PC-3 (cell line): Measurements from ENCODE around the gene VPS37B. TPM values are rescaled to one million over a fixed set of nuclear protein-coding genes. Genes with fewer than 3 reads are reported as not detected.
A peak's percentile ranks its signal among the peaks of the same experiment; 100 is the strongest.

Experiments
- ATAC-seq: fragments of 200-7000 bp; cut with Tn5 transposase; 2 replicates; pipeline ENCODE4 v1.9.1; 2020; ENCODE audit warnings: mild to moderate bottlenecking, moderate library complexity
- BruUV-seq: library from RNA; stranded (reverse); fragments of 400-500 nt; replicated peaks from 2 replicates; lab custom pipeline; 2021; lab: Mats Ljungman, UMichigan
- CTCF ChIA-PET: fragments of 300-600 bp; sonication (Branson Sonifier 250); formaldehyde crosslinking; loops from one replicate; lab custom pipeline; 2022; ENCODE audit warnings: antibody characterized with exemption; lab: Charles Lee
- POLR2A ChIA-PET: fragments of 300-600 bp; sonication (Branson Sonifier 250); formaldehyde crosslinking; loops from one replicate; lab custom pipeline; 2022; ENCODE audit warnings: antibody characterized with exemption; ENCODE audit not compliant: unreplicated experiment; lab: Charles Lee
- DNase-seq: peaks from one replicate; pipeline ENCODE4 v3.0.0-alpha.2; 2015
- H2AFZ ChIP-seq: fragments of 300-600 bp; sonication (generic); 2 replicates; pipeline ENCODE4 v1.6.0; 2016; ENCODE audit warnings: antibody characterized with exemption, low read length
- H3F3A ChIP-seq: fragments of 300-600 bp; sonication (generic); one replicate; pipeline ENCODE4 v1.6.0; 2017; ENCODE audit warnings: antibody characterized with exemption, low read length, control low read depth, mild to moderate bottlenecking; ENCODE audit not compliant: unreplicated experiment
- H3K27ac ChIP-seq: fragments of 300-600 bp; sonication (generic); 2 replicates; pipeline ENCODE4 v1.5.1; 2016; ENCODE audit warnings: mild to moderate bottlenecking, low read length
- H3K27me3 ChIP-seq: fragments of 300-600 bp; sonication (generic); 2 replicates; pipeline ENCODE4 v1.6.1; 2016; ENCODE audit warnings: low read length, mixed read lengths
- H3K36me3 ChIP-seq: fragments of 300-600 bp; sonication (generic); 2 replicates; pipeline ENCODE4 v1.6.1; 2016; ENCODE audit warnings: low read depth, mixed run types, low read length, mixed read lengths
- H3K4me1 ChIP-seq: fragments of 300-600 bp; sonication (generic); 2 replicates; pipeline ENCODE4 v1.5.1; 2016; ENCODE audit warnings: low read length; ENCODE audit not compliant: insufficient read depth
- H3K4me2 ChIP-seq: fragments of 300-600 bp; sonication (generic); 2 replicates; pipeline ENCODE4 v1.6.0; 2016; ENCODE audit warnings: low read length
- H3K4me3 ChIP-seq: fragments of 300-600 bp; sonication (generic); 2 replicates; pipeline ENCODE4 v1.5.1; 2016; ENCODE audit warnings: mild to moderate bottlenecking, low read length, mixed read lengths
- H3K79me2 ChIP-seq: fragments of 300-600 bp; sonication (generic); 2 replicates; pipeline ENCODE4 v1.6.1; 2017; ENCODE audit warnings: low read length, mixed read lengths
- H3K9ac ChIP-seq: fragments of 300-600 bp; sonication (generic); 2 replicates; pipeline ENCODE4 v1.6.0; 2016; ENCODE audit warnings: mild to moderate bottlenecking, low read length
- H3K9me2 ChIP-seq: fragments of 300-600 bp; sonication (generic); replicated peaks from 2 replicates; pipeline ENCODE4 v1.6.1; 2016; ENCODE audit warnings: mixed run types, low read length, mixed read lengths
- H3K9me3 ChIP-seq: fragments of 300-600 bp; sonication (generic); 2 replicates; pipeline ENCODE4 v1.6.1; 2016; ENCODE audit warnings: low read length, mixed read lengths
- H4K20me1 ChIP-seq: fragments of 300-600 bp; sonication (generic); 2 replicates; pipeline ENCODE4 v1.6.1; 2016; ENCODE audit warnings: low read length, mixed read lengths
- EZH2 ChIP-seq: fragments of 300-600 bp; sonication (generic); IDR thresholded peaks from one replicate; pipeline ENCODE4 v1.6.1; 2017; ENCODE audit warnings: antibody characterized with exemption, mild to moderate bottlenecking, low read length; ENCODE audit not compliant: unreplicated experiment
- EZH2phosphoT487 ChIP-seq: fragments of 300-600 bp; sonication (generic); IDR thresholded peaks from 2 replicates; pipeline ENCODE4 v1.6.1; 2018; ENCODE audit warnings: mild to moderate bottlenecking, antibody characterized with exemption, low read length, borderline replicate concordance
- intact Hi-C: fragments of 100-400 bp; cut with micrococcal nuclease; formaldehyde crosslinking; loops from 2 replicates; pipeline ENCODE4 v1.9.0; 2023
- total RNA-seq: library from RNA; depleted of rRNA; stranded (reverse); fragments of >200 nt; gene quantifications from 2 replicates; pipeline ENCODE4 v1.2.3, GENCODE V29; 2014
- TF ChIP-seq, protein P1 (sequence below): fragments of 300-600 bp; sonication (generic); conservative IDR thresholded peaks from 2 replicates; pipeline ENCODE4 v1.5.1; 2017; ENCODE audit warnings: antibody characterized with exemption, low read depth, mild to moderate bottlenecking, low read length

Gene VPS37B
- total RNA-seq, 1 experiment from 2014 or later, result 74.3 TPM

DNA sequence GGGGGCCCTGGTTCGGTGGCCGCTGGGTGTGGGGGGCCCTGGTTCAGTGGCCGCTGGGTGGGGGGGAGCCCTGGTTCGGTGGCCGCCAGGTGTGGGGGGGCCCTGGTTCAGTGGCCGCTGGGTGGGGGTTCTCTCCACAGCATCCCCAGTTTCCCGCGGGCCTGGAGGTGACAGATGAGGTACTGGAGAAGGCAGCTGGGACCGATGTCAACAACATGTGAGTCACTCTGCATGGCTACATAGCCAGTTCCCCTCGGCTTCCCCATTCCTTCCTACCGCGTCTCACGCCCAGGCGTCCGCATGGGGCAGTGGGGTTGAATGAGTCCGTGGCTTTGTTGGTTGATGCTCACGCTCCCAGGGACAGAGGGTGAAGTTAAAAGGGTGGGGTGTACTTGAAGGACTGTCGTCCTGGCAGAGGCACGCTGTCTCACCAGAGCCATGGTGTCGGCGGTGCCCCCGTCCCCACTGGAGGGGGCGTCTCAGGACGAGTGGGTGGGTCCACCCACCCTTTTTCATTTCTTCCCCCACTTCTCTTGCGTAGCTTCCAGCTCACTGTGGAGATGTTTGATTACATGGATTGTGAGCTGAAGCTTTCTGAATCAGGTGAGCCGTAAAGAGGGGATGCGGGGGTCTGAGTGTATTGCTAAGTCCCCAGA is 45.1 kb downstream of the VPS37B start:
- H3K4me3 ChIP-seq, result no peak overlapping the region
- BruUV-seq, result no TSS peak
- ChIA-PET CTCF (no interaction called here), POLR2A (interaction anchor here (0.6 kb wide), 1 partner anchor 20 kb away, joined by 3 read pairs; no protein-coding TSS in a partner anchor)
- no peak overlapping the region for H2AFZ ChIP-seq
- TF ChIP-seq, protein P1, sequence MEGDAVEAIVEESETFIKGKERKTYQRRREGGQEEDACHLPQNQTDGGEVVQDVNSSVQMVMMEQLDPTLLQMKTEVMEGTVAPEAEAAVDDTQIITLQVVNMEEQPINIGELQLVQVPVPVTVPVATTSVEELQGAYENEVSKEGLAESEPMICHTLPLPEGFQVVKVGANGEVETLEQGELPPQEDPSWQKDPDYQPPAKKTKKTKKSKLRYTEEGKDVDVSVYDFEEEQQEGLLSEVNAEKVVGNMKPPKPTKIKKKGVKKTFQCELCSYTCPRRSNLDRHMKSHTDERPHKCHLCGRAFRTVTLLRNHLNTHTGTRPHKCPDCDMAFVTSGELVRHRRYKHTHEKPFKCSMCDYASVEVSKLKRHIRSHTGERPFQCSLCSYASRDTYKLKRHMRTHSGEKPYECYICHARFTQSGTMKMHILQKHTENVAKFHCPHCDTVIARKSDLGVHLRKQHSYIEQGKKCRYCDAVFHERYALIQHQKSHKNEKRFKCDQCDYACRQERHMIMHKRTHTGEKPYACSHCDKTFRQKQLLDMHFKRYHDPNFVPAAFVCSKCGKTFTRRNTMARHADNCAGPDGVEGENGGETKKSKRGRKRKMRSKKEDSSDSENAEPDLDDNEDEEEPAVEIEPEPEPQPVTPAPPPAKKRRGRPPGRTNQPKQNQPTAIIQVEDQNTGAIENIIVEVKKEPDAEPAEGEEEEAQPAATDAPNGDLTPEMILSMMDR, result no peak
- TF ChIP-seq EZH2phosphoT487 (no peak), EZH2 (no peak)
- no peaks in the 10 kb centered on the region for H3K27me3 ChIP-seq
- H3K9me2 ChIP-seq, result no peaks in the 10 kb centered on the region
- no peak for ATAC-seq
- intact Hi-C loops, result no loop called here
- no peak overlapping the region for H3K4me2 ChIP-seq
- no peaks in the 10 kb centered on the region for H3K36me3 ChIP-seq
- H3K4me1 ChIP-seq, result peaks cover 15% of the 10 kb centered on the region
- no peaks in the 10 kb centered on the region for H3K9me3 ChIP-seq
- no peak overlapping the region for H3K27ac ChIP-seq
- no peaks in the 10 kb centered on the region for H3F3A ChIP-seq
- no peak overlapping the region for H3K9ac ChIP-seq
- no peaks in the 10 kb centered on the region for H4K20me1 ChIP-seq
- H3K79me2 ChIP-seq, result no peaks in the 10 kb centered on the region
- DNase-seq, result peak; percentile 27

DNA sequence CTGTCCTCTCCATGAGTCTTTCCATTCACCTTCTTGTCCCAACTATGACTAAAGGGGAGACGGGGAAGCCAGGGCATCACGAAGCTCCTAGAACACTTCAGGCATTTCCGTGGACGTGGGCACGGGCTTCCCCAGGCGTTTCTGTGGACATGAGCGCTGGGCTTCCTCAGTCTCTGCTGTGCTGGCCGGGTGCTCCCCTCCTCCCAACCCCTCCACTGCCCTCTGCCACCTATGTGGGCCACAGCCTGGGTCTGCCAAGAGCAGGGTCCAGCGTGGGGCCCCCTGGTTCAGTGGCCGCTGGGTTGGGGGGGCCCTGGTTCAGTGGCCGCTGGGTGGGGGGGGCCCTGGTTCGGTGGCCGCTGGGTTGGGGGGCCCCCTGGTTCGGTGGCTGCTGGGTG is 45.9 kb downstream of the VPS37B start:
- Histone ChIP-seq H3K9me3 (no peaks in the 10 kb centered on the region), H2AFZ (no peak overlapping the region), H3K79me2 (no peaks in the 10 kb centered on the region), H3K27me3 (no peaks in the 10 kb centered on the region), H3K4me2 (no peak overlapping the region), H3K36me3 (no peaks in the 10 kb centered on the region), H4K20me1 (no peaks in the 10 kb centered on the region), H3K4me3 (no peak overlapping the region), H3K9ac (no peak overlapping the region), H3F3A (no peaks in the 10 kb centered on the region), H3K4me1 (peaks cover 15% of the 10 kb centered on the region), H3K9me2 (no peaks in the 10 kb centered on the region), H3K27ac (no peak overlapping the region)
- POLR2A ChIA-PET, result no interaction called here
- no peak for DNase-seq
- intact Hi-C loops, result no loop called here
- no TSS peak for BruUV-seq
- TF ChIP-seq EZH2 (no peak), EZH2phosphoT487 (no peak)
- TF ChIP-seq, protein P1, result no peak
- ATAC-seq, result no peak
- CTCF ChIA-PET, result no interaction called here

DNA sequence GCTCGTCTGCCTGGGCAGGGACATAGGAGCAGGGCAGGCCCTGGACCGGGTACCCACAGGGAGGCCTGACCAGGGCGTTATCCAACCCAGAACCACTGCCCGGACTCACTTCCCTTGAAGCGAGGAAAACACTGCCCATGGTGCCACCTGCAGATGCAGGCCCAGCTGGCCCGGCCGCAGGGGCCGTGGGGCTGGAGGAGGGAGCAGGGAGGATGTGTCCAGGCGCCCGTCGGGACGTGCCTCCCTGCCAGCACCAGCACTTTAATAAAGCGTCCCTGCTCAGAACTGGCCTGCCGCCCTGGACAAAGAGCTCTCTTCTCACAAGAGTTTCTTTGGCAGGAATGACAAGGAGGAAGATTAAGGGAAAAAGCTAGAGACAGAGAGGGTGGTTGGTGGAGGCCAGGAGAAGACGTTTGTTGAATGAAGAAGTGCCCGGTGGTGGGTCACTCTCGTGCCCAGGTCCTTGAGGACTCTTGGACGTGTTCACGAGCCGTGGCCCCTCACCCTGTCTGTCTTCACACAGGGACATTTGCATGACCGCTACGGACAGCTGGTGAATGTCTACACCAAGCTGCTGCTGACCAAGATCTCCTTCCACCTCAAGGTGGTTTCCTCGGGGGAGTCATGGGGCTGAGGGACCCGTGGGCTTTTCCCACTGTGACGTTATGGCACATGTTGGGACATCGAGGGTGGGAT is 46.4 kb downstream of the VPS37B start:
- Histone ChIP-seq H2AFZ (no peak overlapping the region), H3F3A (no peaks in the 10 kb centered on the region), H3K4me1 (peaks cover 15% of the 10 kb centered on the region), H3K4me2 (no peak overlapping the region), H3K9me3 (no peaks in the 10 kb centered on the region), H4K20me1 (no peaks in the 10 kb centered on the region), H3K27ac (no peak overlapping the region), H3K9ac (no peak overlapping the region), H3K36me3 (no peaks in the 10 kb centered on the region), H3K4me3 (no peak overlapping the region), H3K9me2 (no peaks in the 10 kb centered on the region), H3K79me2 (no peaks in the 10 kb centered on the region), H3K27me3 (no peaks in the 10 kb centered on the region)
- no peak for TF ChIP-seq EZH2
- TF ChIP-seq EZH2phosphoT487, result no peak
- TF ChIP-seq, protein P1, result no peak
- DNase-seq (no peak), ATAC-seq (no peak)
- ChIA-PET CTCF (no interaction called here), POLR2A (no interaction called here)
- BruUV-seq, result no TSS peak
- intact Hi-C loops, result no loop called here
